OCI-LY1 (cell line): ENCODE measurements around the gene ZNF25.

Source experiments
- H2AFZ ChIP-seq: fragments of 200-600 bp; sonication (generic), shearing (Covaris generic); 2 replicates; pipeline ENCODE4 v1.6.0; 2014; ENCODE audit warnings: antibody characterized with exemption, mild to moderate bottlenecking, low read length
- H3F3A ChIP-seq: fragments of 200-600 bp; sonication (generic), shearing (Covaris generic); 2 replicates; pipeline ENCODE4 v1.6.0; 2014; ENCODE audit warnings: mild to moderate bottlenecking, antibody characterized with exemption, low read length, moderate library complexity; ENCODE audit not compliant: insufficient read depth
- H3K27ac ChIP-seq: fragments of 200-600 bp; sonication (generic); 2 replicates; pipeline ENCODE4 v1.5.1; 2014; ENCODE audit warnings: low read length, mixed run types, mild to moderate bottlenecking, low read depth; ENCODE audit not compliant: poor library complexity, severe bottlenecking
- H3K27me3 ChIP-seq: fragments of 200-600 bp; sonication (generic); 2 replicates; pipeline ENCODE4 v1.6.0; 2014; ENCODE audit warnings: antibody characterized with exemption, mild to moderate bottlenecking, low read length, moderate library complexity; ENCODE audit not compliant: insufficient read depth
- H3K36me3 ChIP-seq: fragments of 200-600 bp; sonication (generic); 2 replicates; pipeline ENCODE4 v1.6.1; 2014; ENCODE audit warnings: mild to moderate bottlenecking, antibody characterized with exemption, low read length, moderate library complexity, mixed read lengths; ENCODE audit not compliant: insufficient read depth
- H3K4me1 ChIP-seq: fragments of 200-600 bp; sonication (generic); 2 replicates; pipeline ENCODE4 v1.5.1; 2014; ENCODE audit warnings: mild to moderate bottlenecking, low read length, moderate library complexity; ENCODE audit not compliant: insufficient read depth, severe bottlenecking
- H3K4me2 ChIP-seq: fragments of 200-600 bp; sonication (generic), shearing (Covaris generic); 2 replicates; pipeline ENCODE4 v1.6.1; 2014; ENCODE audit warnings: low read length
- H3K4me3 ChIP-seq: fragments of 200-600 bp; sonication (generic); 2 replicates; pipeline ENCODE4 v1.5.1; 2014; ENCODE audit warnings: low read length, low read depth, mild to moderate bottlenecking, mixed read lengths; ENCODE audit not compliant: poor library complexity, severe bottlenecking
- H3K79me2 ChIP-seq: fragments of 200-600 bp; shearing (Covaris generic); 2 replicates; pipeline ENCODE4 v1.6.1; 2016; ENCODE audit warnings: mixed run types, low read length, mixed read lengths; ENCODE audit not compliant: insufficient read depth
- H3K9ac ChIP-seq: fragments of 200-600 bp; sonication (generic), shearing (Covaris generic); 2 replicates; pipeline ENCODE4 v1.6.1; 2014; ENCODE audit warnings: mild to moderate bottlenecking, low read length, mixed read lengths
- H3K9me2 ChIP-seq: fragments of 200-600 bp; sonication (generic), shearing (Covaris generic); 2 replicates; pipeline ENCODE4 v1.6.1; 2014; ENCODE audit warnings: low read depth, mild to moderate bottlenecking, low read length, mixed read lengths
- H3K9me3 ChIP-seq: fragments of 200-600 bp; shearing (Covaris generic); 2 replicates; pipeline ENCODE4 v1.6.1; 2014; ENCODE audit warnings: low read length, mixed read lengths
- H4K20me1 ChIP-seq: fragments of 200-600 bp; sonication (generic), shearing (Covaris generic); 2 replicates; pipeline ENCODE4 v1.6.0; 2016; ENCODE audit warnings: mild to moderate bottlenecking, low read length; ENCODE audit not compliant: insufficient read depth
- CTCF ChIP-seq: fragments of 200-600 bp; sonication (generic), shearing (Covaris generic); IDR thresholded peaks from 2 replicates; pipeline ENCODE4 v1.5.1; 2017; ENCODE audit warnings: mild to moderate bottlenecking, antibody characterized with exemption, low read length, moderate library complexity, mixed read lengths
- EZH2 ChIP-seq: fragments of 200-600 bp; sonication (generic), shearing (Covaris generic); IDR thresholded peaks from 2 replicates; pipeline ENCODE4 v1.8.0; 2017; ENCODE audit warnings: borderline replicate concordance, mixed run types, mild to moderate bottlenecking, antibody characterized with exemption, low read length, moderate library complexity, mixed read lengths

The ZNF25 gene

DNA sequence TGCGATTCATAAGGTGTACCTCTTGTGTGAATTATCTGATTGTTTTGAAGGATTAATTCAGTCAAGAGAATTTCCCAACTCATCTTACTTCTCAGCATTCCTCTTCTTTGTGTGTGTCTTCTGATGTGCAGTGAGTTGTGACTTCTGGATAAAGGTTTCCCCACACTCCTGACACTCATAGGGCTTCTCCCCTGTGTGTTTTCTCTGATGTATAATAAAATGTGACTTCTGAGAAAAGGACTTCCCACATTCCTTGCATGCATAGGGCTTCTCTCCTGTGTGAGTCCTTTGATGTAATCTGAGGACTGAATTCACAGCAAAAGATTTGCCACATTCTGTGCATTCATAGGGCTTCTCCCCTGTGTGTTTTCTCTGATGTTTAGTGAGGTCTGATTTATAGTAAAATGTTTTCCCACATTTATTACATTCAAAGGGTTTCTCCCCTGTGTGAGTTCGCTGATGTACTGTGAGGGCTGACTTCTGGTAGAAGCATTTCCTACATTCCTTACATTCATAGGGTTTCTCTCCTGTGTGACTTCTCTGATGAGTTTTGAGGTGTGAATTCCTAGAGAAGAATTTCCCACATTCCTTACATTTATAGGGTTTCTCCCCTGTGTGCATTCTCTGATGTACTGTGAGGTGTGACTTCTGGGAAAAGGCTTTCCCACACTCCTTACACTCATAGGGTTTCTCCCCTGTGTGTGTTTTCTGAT lies 24.2 kb downstream of the ZNF25 start:
- Histone ChIP-seq H3K9me2 (no peaks in the 10 kb centered on the region), H3K27me3 (no peaks in the 10 kb centered on the region), H3F3A (no peaks in the 10 kb centered on the region), H3K27ac (no peak overlapping the region), H4K20me1 (no peaks in the 10 kb centered on the region), H3K9me3 (peaks cover 7% of the 10 kb centered on the region; the same call in 1 of the 2 replicates), H3K9ac (no peak overlapping the region), H3K4me1 (no peaks in the 10 kb centered on the region), H3K79me2 (no peaks in the 10 kb centered on the region), H2AFZ (no peak overlapping the region), H3K36me3 (peaks cover 14% of the 10 kb centered on the region), H3K4me3 (no peak overlapping the region), H3K4me2 (no peak overlapping the region)
- TF ChIP-seq CTCF (no peak), EZH2 (no peak)

DNA sequence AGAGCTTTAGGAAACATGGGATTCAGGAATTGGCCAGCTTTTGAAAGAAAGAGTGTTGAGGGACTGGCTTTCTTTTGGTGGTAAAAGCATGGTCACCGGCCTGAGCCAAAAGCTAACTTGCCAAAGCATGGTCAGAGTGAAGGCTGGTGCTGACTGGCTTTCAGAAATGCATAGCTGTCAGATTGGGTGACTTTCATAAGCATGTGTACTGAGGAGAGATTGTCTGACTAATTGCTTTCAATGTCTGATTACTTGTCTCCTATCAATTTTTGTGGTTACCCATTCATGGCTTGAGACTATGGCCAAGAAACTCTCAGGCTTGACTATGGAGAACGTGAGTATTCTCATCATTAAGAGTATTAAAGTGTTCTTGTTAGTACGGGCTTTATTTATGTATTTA lies 28.2 kb downstream of the ZNF25 start:
- Histone ChIP-seq H3K4me1 (no peaks in the 10 kb centered on the region), H3K9ac (no peak overlapping the region), H3K36me3 (peaks cover 12% of the 10 kb centered on the region), H3K27me3 (no peaks in the 10 kb centered on the region), H3K79me2 (no peaks in the 10 kb centered on the region), H3K4me2 (no peak overlapping the region), H2AFZ (no peak overlapping the region), H3K4me3 (no peak overlapping the region), H3K9me3 (peaks cover 5% of the 10 kb centered on the region; the same call in 1 of the 2 replicates), H3K9me2 (no peaks in the 10 kb centered on the region), H4K20me1 (no peaks in the 10 kb centered on the region), H3F3A (no peaks in the 10 kb centered on the region), H3K27ac (no peak overlapping the region)
- TF ChIP-seq EZH2 (no peak), CTCF (no peak)

- Histone ChIP-seq H3K27ac (no peak overlapping the region), H3K4me1 (no peaks in the 10 kb centered on the region), H3K27me3 (no peaks in the 10 kb centered on the region), H3K36me3 (peaks cover 5% of the 10 kb centered on the region), H3K9me3 (no peaks in the 10 kb centered on the region), H3K9me2 (no peaks in the 10 kb centered on the region), H3K4me3 (no peak overlapping the region), H4K20me1 (no peaks in the 10 kb centered on the region), H3K79me2 (no peaks in the 10 kb centered on the region), H3F3A (no peaks in the 10 kb centered on the region), H3K9ac (no peak overlapping the region), H2AFZ (no peak overlapping the region), H3K4me2 (no peak overlapping the region)
- no peak for TF ChIP-seq CTCF
- TF ChIP-seq EZH2: no peak
Observed at GRCh38 chr10:37947526-37947925, 28.9 kb downstream of the ZNF25 start.
